ENCODE data around the gene CEACAM1. TPM values are rescaled to one million over a fixed set of nuclear protein-coding genes. Genes with fewer than 3 reads are reported as not detected.
"Not testable (repeated sequence)": the region's sequence is repeated elsewhere in the genome, so short reads cannot be mapped to it uniquely, and the experiment has no call there.

Gene CEACAM1
- total RNA-seq, 2 experiments from 2014 or later, result 1.2 to 2.0 TPM

DNA sequence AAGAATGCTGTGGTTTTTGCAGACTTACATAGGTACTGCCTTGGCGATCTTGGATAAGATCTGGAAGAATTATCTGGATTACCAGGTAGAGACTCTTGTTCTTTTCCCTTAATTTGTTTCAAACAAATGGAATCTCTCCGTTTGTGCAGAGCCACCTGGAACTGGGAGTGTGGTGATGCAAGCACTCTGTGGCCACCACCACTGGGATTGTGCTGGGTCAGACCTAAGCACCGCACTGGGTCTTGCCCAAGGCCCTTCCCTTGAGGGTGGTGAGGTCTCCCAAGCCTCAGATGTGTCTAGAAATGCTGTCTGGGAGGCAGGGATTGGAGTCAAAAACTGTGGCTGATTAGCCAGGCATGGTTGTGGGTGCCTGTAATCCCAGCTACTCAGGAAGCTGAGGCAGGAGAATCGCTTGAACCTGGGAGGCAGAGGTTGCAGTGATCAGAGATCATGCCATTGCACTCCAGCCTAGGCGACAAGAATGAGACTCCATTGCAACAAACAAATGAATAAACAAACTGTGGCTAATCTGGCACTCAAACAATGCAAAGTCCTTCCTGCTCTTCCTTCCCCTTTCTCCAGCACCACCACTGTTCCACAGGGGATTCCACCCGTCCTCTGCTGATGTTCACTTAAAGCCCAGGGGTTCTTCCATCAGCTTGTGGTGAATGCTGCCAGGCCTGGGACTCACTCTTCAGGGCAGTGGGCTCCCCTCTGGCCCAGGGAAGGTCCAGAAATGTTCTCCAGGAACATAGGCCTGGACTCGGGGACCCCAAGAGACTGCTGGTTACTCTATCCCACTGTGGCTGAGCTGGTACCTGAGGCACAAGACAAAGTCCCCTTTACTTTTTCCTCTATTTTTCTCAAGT, 10.8 kb upstream of the CEACAM1 start:
- POLR2A ChIA-PET, result no interaction called here

GRCh38 chr19:42535276-42535675, 7.0 kb upstream of the CEACAM1 start:
- H3K27me3 Mint-ChIP-seq; H3K27ac Mint-ChIP-seq; DNase-seq; H3K4me1 Mint-ChIP-seq (ENCODE audit: low read depth); POLR2A ChIA-PET; H3K4me3 ChIP-seq (ENCODE audit: low read length); H3K36me3 ChIP-seq (ENCODE audit: insufficient read depth, low read length); intact Hi-C loops (cut with DNase I, micrococcal nuclease); H3K9me3 ChIP-seq (ENCODE audit: control insufficient read depth in 1 of 2, insufficient read depth in 1 of 2, low read length in 2 of 2); H3K4me3 Mint-ChIP-seq; H3K27ac ChIP-seq (ENCODE audit: low read depth in 1 of 2, low read length in 2 of 2); H3K27me3 ChIP-seq (ENCODE audit: control insufficient read depth in 1 of 2, insufficient read depth in 2 of 2, low read length in 2 of 2); CTCF ChIA-PET; H3K4me1 ChIP-seq (ENCODE audit: insufficient read depth, low read length); H3K9me3 Mint-ChIP-seq; H3K36me3 Mint-ChIP-seq (ENCODE audit: low read depth); ATAC-seq (ENCODE audit: poor library complexity): not testable (repeated sequence)

More for the DNA sequence above, 10.8 kb upstream of the CEACAM1 start:
- DNase-seq (no peak), ATAC-seq (ENCODE audit: poor library complexity) (no peak)
- CTCF ChIA-PET, result no interaction called here
- Histone ChIP-seq H3K4me1 (ENCODE audit: insufficient read depth, low read length) (no peaks in the 10 kb centered on the region), H3K4me3 (ENCODE audit: low read length) (no peak overlapping the region), H3K27ac (ENCODE audit: low read depth in 1 of 2, low read length in 2 of 2) (no peak overlapping the region), H3K9me3 (ENCODE audit: control insufficient read depth in 1 of 2, insufficient read depth in 1 of 2, low read length in 2 of 2) (no peaks in the 10 kb centered on the region), H3K36me3 (ENCODE audit: insufficient read depth, low read length) (no peaks in the 10 kb centered on the region), H3K27me3 (ENCODE audit: control insufficient read depth in 1 of 2, insufficient read depth in 2 of 2, low read length in 2 of 2) (peaks cover 0 to 2% of the 10 kb centered on the region in 2 experiments)
- Mint-ChIP-seq H3K27me3 (no peaks in the 10 kb centered on the region), H3K36me3 (ENCODE audit: low read depth) (no peaks in the 10 kb centered on the region), H3K4me3 (no peak overlapping the region), H3K9me3 (no peaks in the 10 kb centered on the region), H3K27ac (no peak overlapping the region), H3K4me1 (ENCODE audit: low read depth) (no peaks in the 10 kb centered on the region)
- intact Hi-C loops (cut with DNase I, micrococcal nuclease), result no loop called here
- no peak for TF ChIP-seq CTCF (IDR thresholded peaks at IDR 0.05)

DNA sequence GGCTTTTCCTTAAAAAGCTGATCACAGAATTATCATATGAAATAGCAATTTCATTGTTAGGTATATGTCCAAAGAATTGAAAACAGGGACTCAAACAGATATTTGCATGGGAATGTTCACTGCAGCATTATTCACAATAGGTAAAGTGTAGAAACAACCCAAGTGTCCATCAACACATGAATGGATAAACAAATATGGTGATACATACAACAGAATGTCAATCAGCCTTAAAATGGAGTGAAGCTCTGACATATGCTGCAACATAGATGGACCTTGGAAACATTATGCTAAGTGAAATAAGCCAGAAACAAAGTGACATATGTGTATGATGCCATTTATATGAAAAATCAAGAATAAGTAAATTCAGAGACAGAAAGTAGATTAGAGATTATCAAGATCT, 6.1 kb upstream of the CEACAM1 start:
- H3K27me3 Mint-ChIP-seq, result no peaks in the 10 kb centered on the region
- Histone ChIP-seq H3K36me3 (ENCODE audit: insufficient read depth, low read length) (no peaks in the 10 kb centered on the region), H3K4me3 (ENCODE audit: low read length) (no peak overlapping the region), H3K4me1 (ENCODE audit: insufficient read depth, low read length) (peaks cover 2% of the 10 kb centered on the region), H3K27ac (ENCODE audit: low read depth in 1 of 2, low read length in 2 of 2) (no peak overlapping the region), H3K9me3 (ENCODE audit: control insufficient read depth in 1 of 2, insufficient read depth in 1 of 2, low read length in 2 of 2) (no peaks in the 10 kb centered on the region), H3K27me3 (ENCODE audit: control insufficient read depth in 1 of 2, insufficient read depth in 2 of 2, low read length in 2 of 2) (no peaks in the 10 kb centered on the region)
- no peaks in the 10 kb centered on the region for H3K9me3 Mint-ChIP-seq
- ChIA-PET POLR2A (interaction anchor here (0.8 kb wide), 1 partner anchor 111 kb away, joined by 3 read pairs; no protein-coding TSS in a partner anchor), CTCF (no interaction called here)
- no peak overlapping the region for H3K4me3 Mint-ChIP-seq
- peaks cover 4% of the 10 kb centered on the region for H3K4me1 Mint-ChIP-seq (ENCODE audit: low read depth)
- no peaks in the 10 kb centered on the region for H3K36me3 Mint-ChIP-seq (ENCODE audit: low read depth)
- DNase-seq (no peak), ATAC-seq (ENCODE audit: poor library complexity) (no peak)
- intact Hi-C loops (cut with DNase I, micrococcal nuclease), result no loop called here
- TF ChIP-seq CTCF (IDR thresholded peaks at IDR 0.05), result no peak
- no peak overlapping the region for H3K27ac Mint-ChIP-seq

DNA sequence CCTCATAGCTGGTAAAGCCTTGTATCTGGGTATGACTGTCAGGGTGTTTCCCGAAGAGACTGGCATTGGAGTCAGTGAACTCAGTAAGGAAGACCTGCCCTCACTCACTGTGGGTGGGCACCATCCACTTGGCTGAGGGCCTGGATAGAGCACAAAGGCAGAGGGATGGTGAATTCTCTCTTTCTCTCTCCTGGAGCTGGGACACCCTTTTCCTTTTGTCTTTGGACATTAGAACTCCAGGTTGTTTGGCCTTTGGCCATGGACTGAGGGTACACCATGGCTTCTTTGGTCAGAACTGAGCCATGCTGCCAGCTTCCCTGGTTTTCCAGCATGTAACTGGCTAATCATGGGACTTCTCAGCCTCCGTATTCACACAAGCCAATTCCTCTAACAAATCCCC, 4.6 kb upstream of the CEACAM1 start:
- no peaks in the 10 kb centered on the region for H3K27me3 ChIP-seq (ENCODE audit: control insufficient read depth in 1 of 2, insufficient read depth in 2 of 2, low read length in 2 of 2)
- H3K4me1 ChIP-seq (ENCODE audit: insufficient read depth, low read length), result peaks cover 17% of the 10 kb centered on the region
- H3K36me3 ChIP-seq (ENCODE audit: insufficient read depth, low read length), result no peaks in the 10 kb centered on the region
- ChIA-PET POLR2A (no interaction called here), CTCF (no interaction called here)
- Mint-ChIP-seq H3K4me1 (ENCODE audit: low read depth) (peaks cover 19% of the 10 kb centered on the region), H3K36me3 (ENCODE audit: low read depth) (no peaks in the 10 kb centered on the region), H3K9me3 (no peaks in the 10 kb centered on the region), H3K27ac (no peak overlapping the region), H3K4me3 (no peak overlapping the region), H3K27me3 (no peaks in the 10 kb centered on the region)
- no peak overlapping the region for H3K4me3 ChIP-seq (ENCODE audit: low read length)
- H3K9me3 ChIP-seq (ENCODE audit: control insufficient read depth in 1 of 2, insufficient read depth in 1 of 2, low read length in 2 of 2), result no peaks in the 10 kb centered on the region
- H3K27ac ChIP-seq (ENCODE audit: low read depth in 1 of 2, low read length in 2 of 2), result no peak overlapping the region
- no peak for DNase-seq
- no peak for ATAC-seq (ENCODE audit: poor library complexity)
- no peak for TF ChIP-seq CTCF (IDR thresholded peaks at IDR 0.05)
- intact Hi-C loops (cut with DNase I, micrococcal nuclease), result no loop called here

Data from CD4-positive, alpha-beta T cell (primary cell).